Mesothelial cell of epicardium (in vitro differentiated cells): ENCODE data around the gene ZC3H7B. TPM values are rescaled to one million over a fixed set of nuclear protein-coding genes. Genes with fewer than 3 reads are reported as not detected.

Source experiments
- DNase-seq, 2 experiments: peaks; one replicate each; pipeline ENCODE4 v3.0.0; 2021; ENCODE audit warnings: low spot score in 2 of 2; ENCODE audit not compliant: unreplicated experiment in 2 of 2
- H3K27ac Mint-ChIP-seq: 2 replicates; pipeline ENCODE4 v1.8.0; 2021; ENCODE audit warnings: mixed read lengths
- H3K27me3 Mint-ChIP-seq: 2 replicates; pipeline ENCODE4 v1.8.0; 2021; ENCODE audit warnings: low read depth, mixed read lengths
- H3K36me3 Mint-ChIP-seq: 2 replicates; pipeline ENCODE4 v1.8.0; 2021; ENCODE audit warnings: mixed read lengths
- H3K4me1 Mint-ChIP-seq: 2 replicates; pipeline ENCODE4 v1.8.0; 2021; ENCODE audit warnings: mixed read lengths
- H3K4me3 Mint-ChIP-seq: 2 replicates; pipeline ENCODE4 v1.8.0; 2021; ENCODE audit warnings: mild to moderate bottlenecking, moderate library complexity, mixed read lengths
- H3K9me3 Mint-ChIP-seq: 2 replicates; pipeline ENCODE4 v1.8.0; 2021; ENCODE audit warnings: mixed read lengths
- microRNA-seq: library from miRNA; unstranded; fragments of <30 nt; microRNA quantifications from one replicate; pipeline ENCODE4 v1.2.0, GENCODE V29; 2021; ENCODE audit warnings: inconsistent platforms, mixed read lengths
- total RNA-seq: library from RNA; stranded (reverse); gene quantifications from 3 replicates; pipeline ENCODE4 v1.2.1, GENCODE V29; 2021
- TF ChIP-seq, protein P1 (sequence below): fragments of 200-600 bp; sonication (generic); IDR thresholded peaks from one replicate; pipeline ENCODE4 v1.5.0; 2021; ENCODE audit warnings: antibody characterized with exemption; ENCODE audit not compliant: unreplicated experiment

ZC3H7B gene
- total RNA-seq, 1 donor from 2014 or later: 85.5 TPM

GRCh38 chr22:41405588-41405987, 104.3 kb downstream of the ZC3H7B start:
- no peak overlapping the region for H3K27ac Mint-ChIP-seq
- H3K36me3 Mint-ChIP-seq: no peaks in the 10 kb centered on the region
- no peaks in the 10 kb centered on the region for H3K27me3 Mint-ChIP-seq

GRCh38 chr22:41406410-41406809, 105.1 kb downstream of the ZC3H7B start:
- TF ChIP-seq, protein P1, sequence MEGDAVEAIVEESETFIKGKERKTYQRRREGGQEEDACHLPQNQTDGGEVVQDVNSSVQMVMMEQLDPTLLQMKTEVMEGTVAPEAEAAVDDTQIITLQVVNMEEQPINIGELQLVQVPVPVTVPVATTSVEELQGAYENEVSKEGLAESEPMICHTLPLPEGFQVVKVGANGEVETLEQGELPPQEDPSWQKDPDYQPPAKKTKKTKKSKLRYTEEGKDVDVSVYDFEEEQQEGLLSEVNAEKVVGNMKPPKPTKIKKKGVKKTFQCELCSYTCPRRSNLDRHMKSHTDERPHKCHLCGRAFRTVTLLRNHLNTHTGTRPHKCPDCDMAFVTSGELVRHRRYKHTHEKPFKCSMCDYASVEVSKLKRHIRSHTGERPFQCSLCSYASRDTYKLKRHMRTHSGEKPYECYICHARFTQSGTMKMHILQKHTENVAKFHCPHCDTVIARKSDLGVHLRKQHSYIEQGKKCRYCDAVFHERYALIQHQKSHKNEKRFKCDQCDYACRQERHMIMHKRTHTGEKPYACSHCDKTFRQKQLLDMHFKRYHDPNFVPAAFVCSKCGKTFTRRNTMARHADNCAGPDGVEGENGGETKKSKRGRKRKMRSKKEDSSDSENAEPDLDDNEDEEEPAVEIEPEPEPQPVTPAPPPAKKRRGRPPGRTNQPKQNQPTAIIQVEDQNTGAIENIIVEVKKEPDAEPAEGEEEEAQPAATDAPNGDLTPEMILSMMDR: no peak
- Mint-ChIP-seq H3K27me3 (no peaks in the 10 kb centered on the region), H3K27ac (no peak overlapping the region), H3K9me3 (no peaks in the 10 kb centered on the region), H3K36me3 (no peaks in the 10 kb centered on the region), H3K4me1 (peaks cover 2% of the 10 kb centered on the region), H3K4me3 (no peak overlapping the region)
- no peak for DNase-seq

More at GRCh38 chr22:41405588-41405987, 104.3 kb downstream of the ZC3H7B start:
- Mint-ChIP-seq H3K4me3 (no peak overlapping the region), H3K9me3 (no peaks in the 10 kb centered on the region), H3K4me1 (peaks cover 2% of the 10 kb centered on the region)
- DNase-seq: no peak
- TF ChIP-seq, protein P1: no peak

- H3K4me1 Mint-ChIP-seq: peaks cover 6% of the 10 kb centered on the region
- no peaks in the 10 kb centered on the region for H3K27me3 Mint-ChIP-seq
- TF ChIP-seq, protein P1: no peak
- no peaks in the 10 kb centered on the region for H3K9me3 Mint-ChIP-seq
- no peak overlapping the region for H3K27ac Mint-ChIP-seq
- no peak overlapping the region for H3K4me3 Mint-ChIP-seq
- H3K36me3 Mint-ChIP-seq: no peaks in the 10 kb centered on the region
- DNase-seq: no peak
These were observed 106.1 kb downstream of the ZC3H7B start for GRCh38 chr22:41407433-41407832.

- peaks cover 8% of the 10 kb centered on the region for H3K4me1 Mint-ChIP-seq
- TF ChIP-seq, protein P1: no peak
- no peaks in the 10 kb centered on the region for H3K27me3 Mint-ChIP-seq
- no peak for DNase-seq
- no peak overlapping the region for H3K27ac Mint-ChIP-seq
- no peak overlapping the region for H3K4me3 Mint-ChIP-seq
- H3K36me3 Mint-ChIP-seq: no peaks in the 10 kb centered on the region
- no peaks in the 10 kb centered on the region for H3K9me3 Mint-ChIP-seq
These were observed 107.3 kb downstream of the ZC3H7B start for GRCh38 chr22:41408665-41409064.

Small RNA genes lying within 50 kb of the gene (microRNA-seq; reads per million reads assigned to microRNA genes)
- not detected for gene MIR6889

Other genes starting within 250 kb of the ZC3H7B start
- gene EP300, start 208.9 kb upstream of the ZC3H7B start, total RNA-seq: 113 to 124 TPM (median 123 TPM) in 3 replicates
- 25.2 to 27.2 TPM (median 26.4 TPM) in 3 replicates for gene L3MBTL2, start 96.2 kb upstream of the ZC3H7B start, total RNA-seq
- 3.2 to 4.6 TPM (median 3.3 TPM) in 3 replicates for gene CHADL, start 60.6 kb upstream of the ZC3H7B start, total RNA-seq
- gene RANGAP1, start 15.3 kb upstream of the ZC3H7B start, total RNA-seq: 47.6 to 51.3 TPM (median 49.3 TPM) in 3 replicates
- gene TEF, start 80.4 kb downstream of the ZC3H7B start, total RNA-seq: 10.4 to 10.5 TPM (median 10.4 TPM) in 3 replicates
- gene TOB2, start 145.3 kb downstream of the ZC3H7B start, total RNA-seq: 40.2 to 44.0 TPM (median 42.1 TPM) in 3 replicates
- gene PHF5A, start 167.2 kb downstream of the ZC3H7B start, total RNA-seq: 38.0 to 47.8 TPM (median 44.2 TPM) in 3 replicates
- 66.9 to 69.9 TPM (median 69.4 TPM) in 3 replicates for gene ACO2, start 167.6 kb downstream of the ZC3H7B start, total RNA-seq
- 41.0 to 47.4 TPM (median 46.6 TPM) in 3 replicates for gene POLR3H, start 242.9 kb downstream of the ZC3H7B start, total RNA-seq